CD14-positive monocyte (primary cell): ENCODE results near the gene SUGCT. TPM values are rescaled to one million over a fixed set of nuclear protein-coding genes. Genes with fewer than 3 reads are reported as not detected.

Experiments
- DNase-seq, 3 donors: peaks; one replicate each; pipeline ENCODE4 v3.0.0-alpha.2; 2011 to 2022
- H2AFZ ChIP-seq: 2 replicates; pipeline ENCODE4 v1.6.0; 2012; ENCODE audit warnings: mild to moderate bottlenecking, low read depth, low read length, inconsistent platforms; ENCODE audit not compliant: insufficient read depth, poor library complexity, severe bottlenecking
- H3K27ac ChIP-seq, 2 donors: 1 replicate in 1 of 2; 2 replicates in 1 of 2; pipeline ENCODE4 v1.5.1; 2012 to 2013; ENCODE audit warnings: low read length in 2 of 2, control low read depth in 1 of 2, inconsistent platforms in 1 of 2, low read depth in 1 of 2, mild to moderate bottlenecking in 1 of 2
- H3K27me3 ChIP-seq, 2 donors: one replicate each; pipeline versions ENCODE4 v1.6.0 to v1.6.1; 2011 to 2013; ENCODE audit warnings: low read length in 2 of 2; ENCODE audit not compliant: control insufficient read depth in 2 of 2, insufficient read depth in 2 of 2
- H3K36me3 ChIP-seq, 2 donors: replicated peaks in 1 of 2; 1 replicate in 1 of 2; 2 replicates in 1 of 2; pipeline versions ENCODE4 v1.5.1 to v1.6.1; 2012 to 2013; ENCODE audit warnings: low read length in 2 of 2, control low read depth in 1 of 2, inconsistent platforms in 1 of 2, mild to moderate bottlenecking in 1 of 2; ENCODE audit not compliant: insufficient read depth in 2 of 2, control insufficient read depth in 1 of 2
- H3K4me1 ChIP-seq, 2 donors: 1 replicate in 1 of 2; 2 replicates in 1 of 2; pipeline versions ENCODE4 v1.5.1 to v1.6.1; 2012 to 2013; ENCODE audit warnings: low read length in 2 of 2, control low read depth in 1 of 2, inconsistent platforms in 1 of 2, mild to moderate bottlenecking in 1 of 2, moderate library complexity in 1 of 2; ENCODE audit not compliant: insufficient read depth in 2 of 2, control insufficient read depth in 1 of 2
- H3K4me2 ChIP-seq: replicated peaks from 2 replicates; pipeline ENCODE3; 2012; ENCODE audit warnings: low read length, moderate library complexity, mild to moderate bottlenecking; ENCODE audit not compliant: poor library complexity, severe bottlenecking; ENCODE audit errors: extremely low read depth
- H3K4me3 ChIP-seq, 3 experiments: fragments of 200-600 bp in 1 of 3; sonication (generic) in 1 of 3; replicated peaks in 1 of 3; 1 replicate in 2 of 3; 2 replicates in 1 of 3; pipeline ENCODE4 v1.5.1; 2011 to 2013; ENCODE audit warnings: low read length in 3 of 3, mild to moderate bottlenecking in 3 of 3, control low read depth in 2 of 3, low read depth in 2 of 3, inconsistent platforms in 1 of 3, moderate library complexity in 1 of 3
- H3K79me2 ChIP-seq: 2 replicates; pipeline ENCODE4 v1.6.0; 2012; ENCODE audit warnings: mild to moderate bottlenecking, control low read depth, inconsistent platforms, low read length, moderate library complexity; ENCODE audit not compliant: insufficient read depth
- H3K9ac ChIP-seq: 2 replicates; pipeline ENCODE4 v1.6.0; 2017; ENCODE audit warnings: low read length, mild to moderate bottlenecking; ENCODE audit not compliant: insufficient read depth, poor library complexity, severe bottlenecking
- H3K9me3 ChIP-seq, 2 donors: replicated peaks in 1 of 2; 1 replicate in 1 of 2; 2 replicates in 1 of 2; pipeline versions ENCODE4 v1.5.1 to v1.6.1; 2012 to 2013; ENCODE audit warnings: low read length in 2 of 2, control low read depth in 1 of 2; ENCODE audit not compliant: control insufficient read depth in 1 of 2, insufficient read depth in 1 of 2
- H4K20me1 ChIP-seq: 2 replicates; pipeline ENCODE4 v1.6.0; 2012; ENCODE audit warnings: mild to moderate bottlenecking, low read length, control low read depth, moderate library complexity; ENCODE audit not compliant: insufficient read depth
- H3K27ac Mint-ChIP-seq, 7 donors: one replicate each; pipeline ENCODE4 v1.8.0; 2020; ENCODE audit warnings: mild to moderate bottlenecking in 7 of 7, mixed read lengths in 7 of 7, moderate library complexity in 6 of 7, inconsistent platforms in 2 of 7
- H3K27me3 Mint-ChIP-seq, 3 donors: one replicate each; pipeline ENCODE4 v1.8.0; 2021 to 2022; ENCODE audit warnings: low read depth in 3 of 3, mild to moderate bottlenecking in 3 of 3, mixed read lengths in 3 of 3, moderate library complexity in 3 of 3, inconsistent platforms in 1 of 3
- H3K36me3 Mint-ChIP-seq, 2 donors: one replicate each; pipeline ENCODE4 v1.8.0; 2020; ENCODE audit warnings: mixed read lengths in 2 of 2, inconsistent platforms in 1 of 2, mild to moderate bottlenecking in 1 of 2
- H3K4me1 Mint-ChIP-seq: one replicate; pipeline ENCODE4 v1.8.0; 2020; ENCODE audit warnings: mild to moderate bottlenecking, mixed read lengths
- H3K4me3 Mint-ChIP-seq, 2 donors: one replicate each; pipeline ENCODE4 v1.8.0; 2020; ENCODE audit warnings: mild to moderate bottlenecking in 2 of 2, mixed read lengths in 2 of 2, moderate library complexity in 1 of 2
- H3K9me3 Mint-ChIP-seq, 7 donors: one replicate each; pipeline ENCODE4 v1.8.0; 2020 to 2022; ENCODE audit warnings: mixed read lengths in 7 of 7, mild to moderate bottlenecking in 6 of 7, moderate library complexity in 6 of 7, inconsistent platforms in 2 of 7
- WGBS: methylation state at CpG from one replicate; pipeline ENCODE4 v1.1.5; 2013; ENCODE audit warnings: missing lambda C conversion rate; ENCODE audit not compliant: insufficient coverage; 5-methylcytosine and 5-hydroxymethylcytosine counted together
- intact Hi-C, 2 donors: fragments of 100-400 bp; cut with micrococcal nuclease; formaldehyde crosslinking; loops; one replicate each; pipeline versions ENCODE4 v1.15.0 to v1.15.1; 2023
- polyA plus RNA-seq, 3 donors: library from polyadenylated mRNA; depleted of rRNA in 1 of 3; unstranded in 2 of 3; stranded (reverse) in 1 of 3; fragments of 300-500 nt in 2 of 3; fragments of >200 nt in 1 of 3; fragmentation: Illumina TruSeq in 2 of 3; gene quantifications; 1 replicate in 2 of 3; 2 replicates in 1 of 3; pipeline ENCODE4 v1.2.3, GENCODE V29; 2012 to 2021
- TF ChIP-seq, protein P1 (sequence below): fragments of 200-600 bp; IDR thresholded peaks from one replicate; pipeline ENCODE4 v1.8.0; 2022; ENCODE audit warnings: antibody characterized with exemption, mild to moderate bottlenecking

The SUGCT gene
- polyA plus RNA-seq, 3 donors, result not detected

DNA sequence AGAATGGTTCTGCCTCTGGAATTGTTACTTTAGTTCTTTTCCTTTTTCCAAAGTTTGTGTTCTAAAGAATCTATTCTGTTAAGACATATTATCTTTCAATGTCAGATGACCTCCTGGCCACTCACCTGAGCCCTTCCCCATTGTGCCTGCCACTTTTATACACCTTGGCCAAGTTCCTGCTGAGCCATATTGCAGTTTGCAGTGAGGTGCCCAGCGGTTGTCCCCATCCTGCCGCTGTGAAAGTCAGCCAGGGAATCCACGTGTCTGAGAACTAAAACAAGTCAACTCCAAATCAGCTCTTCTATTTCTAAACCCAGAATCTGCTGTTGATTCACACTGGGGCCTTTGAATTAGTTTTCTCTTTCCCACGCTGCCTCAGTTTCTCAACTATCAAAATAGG is 641.1 kb downstream of the SUGCT start:
- no peak overlapping the region for H3K4me3 Mint-ChIP-seq
- H3K27ac ChIP-seq, result no peak overlapping the region
- H3K79me2 ChIP-seq, result no peaks in the 10 kb centered on the region
- no peaks in the 10 kb centered on the region for H3K36me3 ChIP-seq
- peaks cover 0 to 4% (median 2%) of the 10 kb centered on the region in 3 donors for H3K27me3 Mint-ChIP-seq
- TF ChIP-seq, protein P1, sequence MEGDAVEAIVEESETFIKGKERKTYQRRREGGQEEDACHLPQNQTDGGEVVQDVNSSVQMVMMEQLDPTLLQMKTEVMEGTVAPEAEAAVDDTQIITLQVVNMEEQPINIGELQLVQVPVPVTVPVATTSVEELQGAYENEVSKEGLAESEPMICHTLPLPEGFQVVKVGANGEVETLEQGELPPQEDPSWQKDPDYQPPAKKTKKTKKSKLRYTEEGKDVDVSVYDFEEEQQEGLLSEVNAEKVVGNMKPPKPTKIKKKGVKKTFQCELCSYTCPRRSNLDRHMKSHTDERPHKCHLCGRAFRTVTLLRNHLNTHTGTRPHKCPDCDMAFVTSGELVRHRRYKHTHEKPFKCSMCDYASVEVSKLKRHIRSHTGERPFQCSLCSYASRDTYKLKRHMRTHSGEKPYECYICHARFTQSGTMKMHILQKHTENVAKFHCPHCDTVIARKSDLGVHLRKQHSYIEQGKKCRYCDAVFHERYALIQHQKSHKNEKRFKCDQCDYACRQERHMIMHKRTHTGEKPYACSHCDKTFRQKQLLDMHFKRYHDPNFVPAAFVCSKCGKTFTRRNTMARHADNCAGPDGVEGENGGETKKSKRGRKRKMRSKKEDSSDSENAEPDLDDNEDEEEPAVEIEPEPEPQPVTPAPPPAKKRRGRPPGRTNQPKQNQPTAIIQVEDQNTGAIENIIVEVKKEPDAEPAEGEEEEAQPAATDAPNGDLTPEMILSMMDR, result no peak
- H3K27me3 ChIP-seq, result no peaks in the 10 kb centered on the region
- 93% methylated on average over 3 of the region's 4 CpGs for WGBS
- H3K36me3 Mint-ChIP-seq, result no peaks in the 10 kb centered on the region
- H3K4me1 ChIP-seq, result no peaks in the 10 kb centered on the region
- H3K4me3 ChIP-seq, result no peak overlapping the region
- no peaks in the 10 kb centered on the region for H3K9me3 Mint-ChIP-seq
- no peak overlapping the region for H2AFZ ChIP-seq
- H3K9me3 ChIP-seq, result no peaks in the 10 kb centered on the region
- H3K4me2 ChIP-seq, result no peak overlapping the region
- no peak overlapping the region for H3K27ac Mint-ChIP-seq
- intact Hi-C loops, result no loop called here
- H4K20me1 ChIP-seq, result no peaks in the 10 kb centered on the region
- H3K4me1 Mint-ChIP-seq, result no peaks in the 10 kb centered on the region
- DNase-seq, result no peak
- H3K9ac ChIP-seq, result no peak overlapping the region

- Mint-ChIP-seq H3K9me3 (no peaks in the 10 kb centered on the region), H3K4me3 (no peak overlapping the region), H3K27me3 (peaks cover 0 to 4% (median 2%) of the 10 kb centered on the region in 3 donors), H3K4me1 (no peaks in the 10 kb centered on the region), H3K27ac (no peak overlapping the region), H3K36me3 (no peaks in the 10 kb centered on the region)
- no peak overlapping the region for H3K4me2 ChIP-seq
- no peak overlapping the region for H3K9ac ChIP-seq
- no peak for DNase-seq
- no peaks in the 10 kb centered on the region for H4K20me1 ChIP-seq
- TF ChIP-seq, protein P1, result no peak
- no peaks in the 10 kb centered on the region for H3K4me1 ChIP-seq
- H3K4me3 ChIP-seq, result no peak overlapping the region
- no peak overlapping the region for H2AFZ ChIP-seq
- H3K36me3 ChIP-seq, result no peaks in the 10 kb centered on the region
- no peaks in the 10 kb centered on the region for H3K27me3 ChIP-seq
- 95% methylated on average over 2 of the region's 5 CpGs for WGBS
- no peaks in the 10 kb centered on the region for H3K9me3 ChIP-seq
- intact Hi-C loops, result no loop called here
- H3K27ac ChIP-seq, result no peak overlapping the region
- H3K79me2 ChIP-seq, result no peaks in the 10 kb centered on the region
Measured at GRCh38 chr7:40777730-40778312, 643.0 kb downstream of the SUGCT start.
